Central memory CD4-positive, alpha-beta T cell (primary cell): ENCODE data around the gene TMEM259.

ENCODE experiments used
- DNase-seq: peaks from one replicate; pipeline ENCODE4 v3.0.0; 2022

Gene TMEM259

GRCh38 chr19:1015061-1015781, 5.7 kb downstream of the TMEM259 start:
- no peak for DNase-seq

- no peak for DNase-seq
These were observed 6.5 kb downstream of the TMEM259 start for GRCh38 chr19:1014161-1015060.

DNA sequence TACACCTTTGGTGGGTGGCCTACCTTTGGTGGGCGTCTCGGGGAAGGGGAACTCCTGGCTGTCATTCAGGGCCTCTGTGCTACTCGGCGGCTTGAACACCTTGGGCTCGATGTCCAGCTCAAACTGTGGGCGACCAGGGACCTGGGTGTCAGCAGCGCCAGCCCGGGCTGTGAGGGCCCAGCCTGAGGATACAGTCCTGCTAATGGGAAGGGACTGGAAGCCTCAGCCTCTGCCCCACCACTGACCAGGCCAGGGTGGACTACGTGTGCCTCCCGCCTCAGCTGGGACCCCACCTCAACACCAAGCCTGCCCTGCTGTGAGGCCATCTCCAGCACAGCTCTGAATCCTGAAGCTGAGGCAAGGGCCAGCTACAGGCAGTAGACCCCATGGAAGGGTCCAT, 7.7 kb downstream of the TMEM259 start:
- no peak for DNase-seq

DNA sequence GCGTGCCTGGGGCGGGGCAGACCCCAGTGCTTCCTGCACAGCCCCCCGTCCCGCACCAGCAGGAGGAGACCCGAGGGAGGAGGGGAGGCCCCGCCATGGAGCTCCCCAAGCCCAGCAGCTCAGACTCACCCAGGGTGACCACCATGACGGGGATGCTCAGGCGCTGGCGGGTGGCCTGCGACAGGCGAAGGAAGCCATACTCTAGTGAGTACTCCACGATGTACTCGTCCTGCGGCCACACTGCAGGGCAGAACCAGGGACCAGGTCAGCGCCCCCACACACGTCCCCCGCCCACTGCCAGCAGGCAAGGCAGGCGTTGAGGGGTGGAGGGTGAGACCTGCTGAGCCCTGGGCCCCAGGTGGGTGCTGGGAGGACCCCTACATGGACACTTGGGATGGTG, 8.6 kb downstream of the TMEM259 start:
- DNase-seq: no peak

DNA sequence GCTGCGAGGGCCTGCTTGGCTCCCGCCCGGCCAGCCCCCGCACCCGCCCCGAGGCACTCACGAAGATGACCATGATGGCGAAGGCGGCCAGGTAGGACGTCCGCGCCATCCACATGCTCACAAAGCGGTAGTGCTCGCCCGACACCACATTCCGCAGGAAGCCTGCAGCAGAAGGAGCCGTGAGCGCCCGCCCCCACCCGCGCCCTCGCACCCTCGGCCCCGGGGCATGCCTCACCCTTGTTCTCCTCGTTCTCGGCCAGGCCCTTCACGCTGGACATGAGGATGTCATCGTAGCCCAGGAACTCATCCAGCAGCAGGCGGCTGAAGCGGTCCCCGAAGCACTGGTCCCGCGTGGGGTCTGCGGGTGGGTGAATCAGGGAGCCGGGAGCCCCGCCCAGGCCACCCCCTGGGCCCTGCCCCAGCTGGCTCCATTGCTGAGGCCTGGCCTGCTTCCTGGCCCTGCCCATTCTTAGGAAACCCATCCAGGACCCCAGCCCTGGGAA, 9.0 kb downstream of the TMEM259 start:
- DNase-seq: no peak

DNA sequence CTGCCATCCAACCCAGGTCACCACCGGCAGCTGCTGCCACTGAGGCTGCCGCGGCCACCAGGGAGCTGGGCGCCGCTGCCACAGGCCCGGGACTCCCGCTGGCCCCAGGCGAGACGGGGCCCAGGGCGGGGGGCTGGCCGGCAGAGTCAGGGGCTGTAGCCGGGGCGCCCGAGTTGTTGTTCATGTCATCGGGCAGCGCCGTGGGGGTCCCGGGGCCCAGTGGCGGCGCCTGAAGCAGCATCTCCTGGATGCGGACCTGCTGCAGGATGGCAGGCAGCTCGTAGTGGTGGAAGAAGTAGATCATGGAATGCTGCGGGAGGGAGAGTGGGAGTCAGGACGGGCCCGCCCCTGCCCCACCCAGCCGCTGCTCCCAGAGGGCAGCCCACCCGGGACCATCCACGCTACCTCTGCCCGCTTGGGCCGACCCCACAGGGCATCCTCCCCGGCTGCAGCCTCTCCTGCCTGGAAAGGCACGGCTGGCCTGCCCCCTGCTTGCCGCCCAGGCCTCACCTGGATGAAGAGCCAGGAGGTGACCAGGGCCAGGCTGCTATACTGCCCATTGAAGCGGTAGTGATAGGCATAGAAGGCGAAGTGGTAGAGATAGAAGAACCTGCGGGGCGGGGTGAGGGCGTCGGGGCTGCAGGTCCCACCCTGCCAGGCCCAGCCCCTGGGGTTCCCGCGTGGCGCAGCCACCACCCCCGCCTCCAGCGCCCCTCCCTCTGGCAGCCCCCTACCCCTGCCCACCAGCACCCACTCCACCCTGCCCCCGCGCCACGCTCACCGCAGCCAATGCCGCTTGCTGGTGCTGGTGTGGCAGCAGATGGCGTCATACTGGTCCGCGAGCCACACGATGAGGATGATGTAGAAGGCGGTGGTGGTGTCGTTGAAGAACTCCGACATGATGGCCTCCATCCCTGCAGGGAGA, 10.1 kb downstream of the TMEM259 start:
- no peak for DNase-seq

- DNase-seq: no peak
These were observed 10.9 kb downstream of the TMEM259 start for GRCh38 chr19:1009981-1010538.

- DNase-seq: no peak
These were observed 11.6 kb downstream of the TMEM259 start for GRCh38 chr19:1009041-1009980.

GRCh38 chr19:1008268-1009040, 12.5 kb downstream of the TMEM259 start:
- DNase-seq: no peak

DNA sequence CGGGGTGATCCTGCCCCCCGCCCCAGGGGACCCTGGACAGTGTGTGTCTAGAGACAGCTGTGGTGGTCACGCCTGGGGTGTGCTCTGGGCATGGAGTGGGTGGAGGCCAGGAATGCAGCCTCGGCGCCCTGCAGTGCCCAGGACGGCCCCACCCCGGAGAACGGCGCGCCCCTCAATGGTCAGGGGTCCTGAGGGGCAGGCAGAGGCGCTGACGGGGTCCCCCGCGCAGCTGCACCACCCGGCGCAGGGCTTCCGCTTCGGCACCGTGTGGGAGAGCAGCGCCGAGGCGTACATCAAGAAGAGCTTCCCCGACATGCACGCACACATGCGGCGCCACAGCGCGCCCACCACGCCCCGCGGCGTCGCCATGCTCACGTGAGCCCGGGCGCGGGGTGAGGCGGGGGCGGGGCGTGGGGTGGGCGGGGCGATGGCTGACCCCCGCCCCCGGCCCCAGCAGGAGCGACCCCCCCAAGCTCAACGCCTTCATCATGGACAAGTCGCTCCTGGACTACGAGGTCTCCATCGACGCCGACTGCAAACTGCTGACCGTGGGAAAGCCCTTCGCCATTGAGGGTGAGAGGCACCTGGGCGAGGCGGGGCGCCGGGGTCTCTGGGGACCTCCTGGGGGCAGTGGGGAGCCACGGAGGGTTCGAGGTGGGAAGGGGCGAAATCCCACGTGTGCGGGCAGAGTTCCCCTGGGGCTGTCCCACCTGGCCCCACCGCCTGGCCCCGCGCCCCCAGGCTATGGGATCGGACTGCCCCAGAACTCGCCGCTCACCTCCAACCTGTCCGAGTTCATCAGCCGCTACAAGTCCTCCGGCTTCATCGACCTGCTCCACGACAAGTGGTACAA, 13.3 kb downstream of the TMEM259 start:
- no peak for DNase-seq

GRCh38 chr19:1006711-1007398, 14.1 kb downstream of the TMEM259 start:
- no peak for DNase-seq

- DNase-seq: no peak
These were observed 15.9 kb downstream of the TMEM259 start for GRCh38 chr19:1004803-1005664.

DNA sequence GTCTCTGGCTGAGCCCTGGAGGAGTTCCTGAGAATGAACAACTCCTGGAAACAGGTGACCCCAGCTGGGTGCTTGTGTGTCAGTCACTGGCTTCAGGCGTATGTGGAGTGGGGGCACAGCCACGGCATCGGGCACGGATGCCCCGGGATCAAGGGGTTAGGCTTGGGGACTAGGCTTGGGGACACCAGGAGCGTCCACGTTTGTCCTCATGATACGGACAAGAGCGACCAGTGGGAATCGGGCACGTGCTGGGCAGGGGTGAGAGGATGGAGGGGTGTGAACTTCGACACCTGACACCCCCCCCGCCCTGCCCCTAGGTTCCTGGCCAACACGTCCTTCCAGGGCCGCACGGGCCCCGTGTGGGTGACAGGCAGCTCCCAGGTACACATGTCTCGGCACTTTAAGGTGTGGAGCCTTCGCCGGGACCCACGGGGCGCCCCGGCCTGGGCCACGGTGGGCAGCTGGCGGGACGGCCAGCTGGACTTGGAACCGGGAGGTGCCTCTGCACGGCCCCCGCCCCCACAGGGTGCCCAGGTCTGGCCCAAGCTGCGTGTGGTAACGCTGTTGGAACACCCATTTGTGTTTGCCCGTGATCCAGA, 16.6 kb downstream of the TMEM259 start:
- DNase-seq: no peak

DNA sequence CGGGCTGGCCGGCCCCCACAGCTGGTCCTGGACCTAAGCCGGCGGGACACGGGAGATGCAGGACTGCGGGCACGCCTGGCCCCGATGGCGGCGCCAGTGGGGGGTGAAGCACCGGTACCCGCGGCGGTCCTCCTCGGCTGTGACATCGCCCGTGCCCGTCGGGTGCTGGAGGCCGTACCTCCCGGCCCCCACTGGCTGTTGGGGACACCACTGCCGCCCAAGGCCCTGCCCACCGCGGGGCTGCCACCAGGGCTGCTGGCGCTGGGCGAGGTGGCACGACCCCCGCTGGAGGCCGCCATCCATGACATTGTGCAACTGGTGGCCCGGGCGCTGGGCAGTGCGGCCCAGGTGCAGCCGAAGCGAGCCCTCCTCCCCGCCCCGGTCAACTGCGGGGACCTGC, 17.6 kb downstream of the TMEM259 start:
- no peak for DNase-seq

GRCh38 chr19:1002600-1002999, 18.3 kb downstream of the TMEM259 start:
- DNase-seq: no peak

DNA sequence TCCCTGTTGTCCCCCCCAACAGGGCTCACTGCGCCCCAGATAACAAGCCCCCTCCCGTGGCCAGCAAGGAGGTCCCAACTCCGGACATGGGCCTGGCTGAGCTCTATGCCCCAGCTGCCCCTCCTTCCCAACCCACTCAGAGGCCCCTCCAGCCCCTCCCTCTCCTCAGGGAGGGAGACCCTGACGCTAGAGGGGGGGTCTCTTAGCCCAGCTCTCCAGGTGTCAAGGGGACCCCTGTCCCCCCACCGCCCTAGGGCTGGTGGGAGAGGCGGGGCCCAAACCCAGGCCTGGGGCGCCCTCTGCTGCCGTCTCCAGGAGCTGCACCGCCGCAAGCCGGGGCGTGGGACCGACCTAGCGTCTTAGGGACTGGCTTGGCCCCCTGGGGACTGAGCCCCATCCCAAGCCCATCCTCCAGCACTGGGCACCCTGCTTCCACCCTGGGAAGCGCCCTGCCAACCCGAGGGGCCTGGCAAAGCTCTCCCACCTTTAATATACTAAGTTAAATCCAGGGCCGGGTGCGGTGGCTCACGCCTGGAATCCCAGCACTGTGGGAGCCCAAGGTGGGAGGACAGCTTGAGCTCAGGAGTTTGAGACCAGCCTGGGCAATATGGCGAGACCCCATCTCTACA, 19.3 kb downstream of the TMEM259 start:
- DNase-seq: peak; percentile 55
